Activated T-cell treated with anti-CD3 and anti-CD28 coated beads for 24 hours (primary cell): Measurements from ENCODE around the gene GSX2.

Experiments used
- DNase-seq: peaks from one replicate; pipeline ENCODE4 v3.0.0-alpha.2; 2020; ENCODE audit warnings: low read depth

Gene GSX2

GRCh38 chr4:54077812-54078211 is 22.2 kb upstream of the GSX2 start:
- no peak for DNase-seq

GRCh38 chr4:54082168-54082567 is 17.8 kb upstream of the GSX2 start:
- DNase-seq = no peak

- no peak for DNase-seq
Observed at GRCh38 chr4:54085284-54085683, 14.7 kb upstream of the GSX2 start.

GRCh38 chr4:54089875-54090274 is 10.1 kb upstream of the GSX2 start:
- DNase-seq = no peak

GRCh38 chr4:54090404-54090803 is 9.6 kb upstream of the GSX2 start:
- no peak for DNase-seq

- no peak for DNase-seq
Observed at GRCh38 chr4:54090804-54091623, 8.9 kb upstream of the GSX2 start.

- DNase-seq = peak; percentile 66
Observed at GRCh38 chr4:54091637-54092404, 8.1 kb upstream of the GSX2 start.

GRCh38 chr4:54092405-54093323 is 7.3 kb upstream of the GSX2 start:
- DNase-seq = no peak

- DNase-seq = no peak
Observed at GRCh38 chr4:54093324-54094240, 6.4 kb upstream of the GSX2 start.

GRCh38 chr4:54094451-54094850 is 5.5 kb upstream of the GSX2 start:
- DNase-seq = no peak

- DNase-seq = no peak
Observed at GRCh38 chr4:54095110-54095825, 4.7 kb upstream of the GSX2 start.

GRCh38 chr4:54096295-54096962 is 3.5 kb upstream of the GSX2 start:
- DNase-seq = no peak

GRCh38 chr4:54097152-54097551 is 2.8 kb upstream of the GSX2 start:
- DNase-seq = no peak

GRCh38 chr4:54098375-54098774 is 1.6 kb upstream of the GSX2 start:
- DNase-seq = no peak

GRCh38 chr4:54099287-54099747 is 646 bp upstream of the GSX2 start:
- no peak for DNase-seq

GRCh38 chr4:54100595-54101189 is 729 bp downstream of the GSX2 start:
- no peak for DNase-seq

GRCh38 chr4:54101190-54102041 is 1.5 kb downstream of the GSX2 start:
- no peak for DNase-seq

- no peak for DNase-seq
Observed at GRCh38 chr4:54102531-54103106, 2.7 kb downstream of the GSX2 start.
